Spleen (tissue), 7 donors: ENCODE data around the gene BCL11B.

ENCODE experiments used
- POLR2A ChIP-seq, 3 donors: fragments of 450-650 bp; IDR thresholded peaks; one replicate each; pipeline ENCODE4 v1.5.1; 2017; ENCODE audit warnings: antibody characterized with exemption in 3 of 3, mild to moderate bottlenecking in 1 of 3
- POLR2AphosphoS5 ChIP-seq, 3 donors: sonication (generic); formaldehyde crosslinking; IDR thresholded peaks; one replicate each; pipeline ENCODE4 v1.5.1; 2017; ENCODE audit warnings: antibody characterized with exemption in 3 of 3
- TF ChIP-seq, protein P1 (sequence below), 11 experiments: fragments of 200-600 bp in 7 of 11; fragments of 450-650 bp in 4 of 11; sonication (generic) in 4 of 11; IDR thresholded peaks in 8 of 11; conservative IDR thresholded peaks in 3 of 11; 1 replicate in 7 of 11; 2 replicates in 4 of 11; pipeline versions ENCODE4 v1.4.0 to v1.8.0; 2016 to 2021; ENCODE audit warnings: antibody characterized with exemption in 11 of 11, inconsistent platforms in 4 of 11, mild to moderate bottlenecking in 1 of 11
- donor health status: DM: no; HTN: no; CAD: no; lungs with moderate emphysema.
- donor health status: DM: no; HTN: no; CAD: no.
- donor health status: DM: no; HTN: no; CAD: no.

DNA sequence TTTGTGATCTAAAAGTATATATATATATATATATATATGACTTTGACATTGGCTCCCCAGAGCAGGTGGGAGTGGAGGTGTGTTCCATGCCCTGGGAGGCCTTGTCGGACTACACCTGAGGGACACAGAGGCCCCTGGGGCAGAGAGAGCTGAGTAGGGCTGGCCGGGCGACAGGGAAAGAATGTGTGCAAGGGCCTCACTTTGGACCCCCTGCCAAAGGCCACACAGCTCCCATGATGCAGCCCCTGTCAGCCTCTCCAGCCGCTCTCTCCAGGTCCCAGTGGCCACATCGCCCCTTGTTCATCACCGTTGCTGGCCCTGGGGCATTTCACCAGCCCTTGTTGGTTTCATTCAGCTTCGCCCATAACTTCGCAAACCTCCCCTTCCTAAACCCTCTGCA is 123.9 kb downstream of the BCL11B start:
- TF ChIP-seq, protein P1, sequence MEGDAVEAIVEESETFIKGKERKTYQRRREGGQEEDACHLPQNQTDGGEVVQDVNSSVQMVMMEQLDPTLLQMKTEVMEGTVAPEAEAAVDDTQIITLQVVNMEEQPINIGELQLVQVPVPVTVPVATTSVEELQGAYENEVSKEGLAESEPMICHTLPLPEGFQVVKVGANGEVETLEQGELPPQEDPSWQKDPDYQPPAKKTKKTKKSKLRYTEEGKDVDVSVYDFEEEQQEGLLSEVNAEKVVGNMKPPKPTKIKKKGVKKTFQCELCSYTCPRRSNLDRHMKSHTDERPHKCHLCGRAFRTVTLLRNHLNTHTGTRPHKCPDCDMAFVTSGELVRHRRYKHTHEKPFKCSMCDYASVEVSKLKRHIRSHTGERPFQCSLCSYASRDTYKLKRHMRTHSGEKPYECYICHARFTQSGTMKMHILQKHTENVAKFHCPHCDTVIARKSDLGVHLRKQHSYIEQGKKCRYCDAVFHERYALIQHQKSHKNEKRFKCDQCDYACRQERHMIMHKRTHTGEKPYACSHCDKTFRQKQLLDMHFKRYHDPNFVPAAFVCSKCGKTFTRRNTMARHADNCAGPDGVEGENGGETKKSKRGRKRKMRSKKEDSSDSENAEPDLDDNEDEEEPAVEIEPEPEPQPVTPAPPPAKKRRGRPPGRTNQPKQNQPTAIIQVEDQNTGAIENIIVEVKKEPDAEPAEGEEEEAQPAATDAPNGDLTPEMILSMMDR (IDR thresholded peaks at IDR 0.05 in 8 of 11, conservative IDR thresholded peaks at IDR 0.05 in 3 of 11), result no peak
- TF ChIP-seq POLR2AphosphoS5 (IDR thresholded peaks at IDR 0.05) (no peak), POLR2A (IDR thresholded peaks at IDR 0.05) (no peak)
